KMS-11 (cell line): Measurements from ENCODE around the gene C9orf50.

Source experiments
- H2AFZ ChIP-seq: fragments of 200-600 bp; sonication (generic); 2 replicates; pipeline ENCODE4 v1.6.1; 2016; ENCODE audit warnings: antibody characterized with exemption, mixed run types, low read depth
- H3K27ac ChIP-seq: fragments of 200-600 bp; sonication (generic); 2 replicates; pipeline ENCODE4 v1.6.1; 2016; ENCODE audit warnings: mild to moderate bottlenecking, mixed run types
- H3K27me3 ChIP-seq: fragments of 200-600 bp; sonication (generic); 2 replicates; pipeline ENCODE4 v1.6.1; 2017; ENCODE audit warnings: mild to moderate bottlenecking, low read depth, mixed run types, moderate library complexity; ENCODE audit not compliant: insufficient read depth
- H3K36me3 ChIP-seq: fragments of 200-600 bp; sonication (generic); 2 replicates; pipeline ENCODE4 v1.6.1; 2017; ENCODE audit warnings: mild to moderate bottlenecking, mixed run types; ENCODE audit not compliant: insufficient read depth
- H3K4me1 ChIP-seq: fragments of 200-600 bp; sonication (generic); 2 replicates; pipeline ENCODE4 v1.6.1; 2016; ENCODE audit warnings: mild to moderate bottlenecking, low read depth, mixed run types; ENCODE audit not compliant: poor library complexity, severe bottlenecking
- H3K4me2 ChIP-seq: fragments of 200-600 bp; sonication (generic); 2 replicates; pipeline ENCODE4 v1.7.0; 2016; ENCODE audit warnings: mild to moderate bottlenecking, mixed run types
- H3K4me3 ChIP-seq: fragments of 200-600 bp; sonication (generic); IDR thresholded peaks from 2 replicates; pipeline ENCODE4 v1.6.1; 2017; ENCODE audit warnings: low read depth, low read length, mixed read lengths; ENCODE audit not compliant: insufficient read depth
- H3K79me2 ChIP-seq: fragments of 200-600 bp; sonication (generic); 2 replicates; pipeline ENCODE4 v1.6.1; 2016; ENCODE audit warnings: low read depth, mixed run types; ENCODE audit not compliant: insufficient read depth
- H3K9ac ChIP-seq: fragments of 200-600 bp; sonication (generic); 2 replicates; pipeline ENCODE4 v1.6.1; 2016; ENCODE audit warnings: mild to moderate bottlenecking, mixed run types
- H4K20me1 ChIP-seq: fragments of 200-600 bp; sonication (generic); 2 replicates; pipeline ENCODE4 v1.6.1; 2016; ENCODE audit warnings: mild to moderate bottlenecking, mixed run types; ENCODE audit not compliant: insufficient read depth
- CTCF ChIP-seq: fragments of 200-600 bp; sonication (generic); conservative IDR thresholded peaks from 2 replicates; pipeline ENCODE4 v1.6.1; 2017; ENCODE audit warnings: low read depth, mild to moderate bottlenecking, antibody characterized with exemption, low read length, moderate library complexity, mixed read lengths

The C9orf50 gene

GRCh38 chr9:129655154-129655553, 34.3 kb upstream of the C9orf50 start:
- no peak overlapping the region for H3K9ac ChIP-seq
- no peak for TF ChIP-seq CTCF
- H3K27ac ChIP-seq = no peak overlapping the region
- no peaks in the 10 kb centered on the region for H3K79me2 ChIP-seq
- peaks cover 86% of the 10 kb centered on the region for H3K27me3 ChIP-seq
- no peak overlapping the region for H3K4me3 ChIP-seq
- no peaks in the 10 kb centered on the region for H4K20me1 ChIP-seq
- H2AFZ ChIP-seq = no peak overlapping the region
- H3K4me1 ChIP-seq = no peaks in the 10 kb centered on the region
- H3K4me2 ChIP-seq = no peak overlapping the region
- H3K36me3 ChIP-seq = no peaks in the 10 kb centered on the region

GRCh38 chr9:129654554-129655040, 33.7 kb upstream of the C9orf50 start:
- Histone ChIP-seq H3K9ac (no peak overlapping the region), H3K4me2 (no peak overlapping the region), H3K4me3 (no peak overlapping the region), H3K27me3 (peaks cover 92% of the 10 kb centered on the region), H3K27ac (no peak overlapping the region), H4K20me1 (no peaks in the 10 kb centered on the region), H3K79me2 (no peaks in the 10 kb centered on the region), H3K36me3 (no peaks in the 10 kb centered on the region), H2AFZ (no peak overlapping the region), H3K4me1 (no peaks in the 10 kb centered on the region)
- no peak for TF ChIP-seq CTCF

- Histone ChIP-seq H3K4me1 (no peaks in the 10 kb centered on the region), H3K79me2 (no peaks in the 10 kb centered on the region), H2AFZ (no peak overlapping the region), H3K27me3 (peaks cover 92% of the 10 kb centered on the region), H3K4me3 (no peak overlapping the region), H3K4me2 (no peak overlapping the region), H3K27ac (no peak overlapping the region), H3K36me3 (no peaks in the 10 kb centered on the region), H3K9ac (no peak overlapping the region), H4K20me1 (no peaks in the 10 kb centered on the region)
- TF ChIP-seq CTCF = no peak
Measured at GRCh38 chr9:129653823-129654553, 33.1 kb upstream of the C9orf50 start.

GRCh38 chr9:129650680-129651235, 29.9 kb upstream of the C9orf50 start:
- H2AFZ ChIP-seq = no peak overlapping the region
- no peak overlapping the region for H3K9ac ChIP-seq
- no peaks in the 10 kb centered on the region for H3K79me2 ChIP-seq
- H3K36me3 ChIP-seq = no peaks in the 10 kb centered on the region
- H3K4me1 ChIP-seq = no peaks in the 10 kb centered on the region
- no peak overlapping the region for H3K27ac ChIP-seq
- peaks cover 71% of the 10 kb centered on the region for H3K27me3 ChIP-seq
- no peaks in the 10 kb centered on the region for H4K20me1 ChIP-seq
- no peak overlapping the region for H3K4me3 ChIP-seq
- TF ChIP-seq CTCF = no peak
- no peak overlapping the region for H3K4me2 ChIP-seq
